GM12891 (cell line): ENCODE results near the gene WDR4.

ENCODE experiments used
- POLR2A ChIP-seq: IDR thresholded peaks from 2 replicates; pipeline ENCODE4 v1.6.1; 2011; ENCODE audit warnings: low read depth, low read length, control low read depth
- POLR2AphosphoS5 ChIP-seq: IDR thresholded peaks from 2 replicates; pipeline ENCODE4 v1.6.1; 2011; ENCODE audit warnings: low read depth, low read length, control low read depth

GRCh38 chr21:42847051-42847707 is 32.2 kb downstream of the WDR4 start:
- TF ChIP-seq POLR2AphosphoS5 = no peak
- no peak for TF ChIP-seq POLR2A
